ENCODE measurements around the gene DCLK1. TPM values are rescaled to one million over a fixed set of nuclear protein-coding genes. Genes with fewer than 3 reads are reported as not detected.

Gene DCLK1
- total RNA-seq, 1 experiment from 2014 or later = 36.2 TPM

GRCh38 chr13:35797991-35798390 is 333.2 kb downstream of the DCLK1 start:
- Mint-ChIP-seq H3K27ac (no peak overlapping the region), H3K27me3 (ENCODE audit: low read depth) (no peaks in the 10 kb centered on the region), H3K4me1 (peaks cover 7% of the 10 kb centered on the region in 2 experiments), H3K4me3 (no peak overlapping the region), H3K9me3 (no peaks in the 10 kb centered on the region), H3K36me3 (ENCODE audit: insufficient read depth in 1 of 3, low read depth in 3 of 3) (no peaks in the 10 kb centered on the region)
- no peak overlapping the region for H3K9ac ChIP-seq (ENCODE audit: extremely low read depth, insufficient read length, low read length)
- no peak overlapping the region for H2AK5ac ChIP-seq (ENCODE audit: insufficient read length, low read length)
- H2BK15ac ChIP-seq (ENCODE audit: low read depth, low read length) = no peak overlapping the region
- no CpG with 5 or more reads among the region's 7 CpGs for WGBS (ENCODE audit: extremely low coverage, insufficient read length, low lambda C conversion rate)
- no peak overlapping the region for H3K27ac ChIP-seq (ENCODE audit: insufficient read length, low read depth, low read length)
- H3K79me2 ChIP-seq (ENCODE audit: insufficient read depth, low read length) = no peaks in the 10 kb centered on the region
- no peaks in the 10 kb centered on the region for H3K27me3 ChIP-seq (ENCODE audit: insufficient read depth, low read length)
- no peak overlapping the region for H2BK120ac ChIP-seq (ENCODE audit: low read depth, low read length, poor library complexity, severe bottlenecking)
- TF ChIP-seq CTCF (conservative IDR thresholded peaks at IDR 0.05) = no peak
- no peaks in the 10 kb centered on the region for H3K23me2 ChIP-seq (ENCODE audit: insufficient read length, low read depth, low read length, poor library complexity, severe bottlenecking)
- H3T11ph ChIP-seq (ENCODE audit: low read length) = no peak overlapping the region
- no peak overlapping the region for H2BK12ac ChIP-seq (ENCODE audit: insufficient read length, low read depth, low read length)
- no peak overlapping the region for H4K91ac ChIP-seq (ENCODE audit: insufficient read length, low read depth, low read length)
- no peak overlapping the region for H3K4ac ChIP-seq (ENCODE audit: low read depth, low read length)
- no peak for DNase-seq
- no peak overlapping the region for H3K23ac ChIP-seq (ENCODE audit: insufficient read length, low read depth, low read length)
- no peak overlapping the region for H3K18ac ChIP-seq (ENCODE audit: insufficient read length, low read depth, low read length)
- H3K79me1 ChIP-seq (ENCODE audit: insufficient read depth, low read depth, low read length, poor library complexity, severe bottlenecking) = no peaks in the 10 kb centered on the region
- no peaks in the 10 kb centered on the region for H3K4me1 ChIP-seq (ENCODE audit: insufficient read depth, low read length)
- H4K5ac ChIP-seq (ENCODE audit: insufficient read length, low read depth, low read length) = no peak overlapping the region
- no peaks in the 10 kb centered on the region for H4K20me1 ChIP-seq (ENCODE audit: control insufficient read depth, insufficient read depth, insufficient read length)
- no peak overlapping the region for H3K56ac ChIP-seq (ENCODE audit: insufficient read length, low read depth, low read length)
- H2AFZ ChIP-seq (ENCODE audit: low read length) = no peak overlapping the region
- no peaks in the 10 kb centered on the region for H3K9me3 ChIP-seq (ENCODE audit: control insufficient read depth, low read depth, low read length)
- no peak overlapping the region for H2BK5ac ChIP-seq (ENCODE audit: insufficient read length, low read length)
- H3K14ac ChIP-seq (ENCODE audit: insufficient read depth, low read length) = no peak overlapping the region
- no peak overlapping the region for H4K8ac ChIP-seq (replicated peaks; ENCODE audit: insufficient read length, low read depth, low read length)
- H3K4me2 ChIP-seq (ENCODE audit: insufficient read depth, insufficient read length, low read length) = no peak overlapping the region
- no peak overlapping the region for H2BK20ac ChIP-seq (ENCODE audit: low read depth, low read length, poor library complexity, severe bottlenecking)
